ENCODE data around the gene EIF3K.

The EIF3K gene

GRCh38 chr19:38684078-38684861 lies 65.3 kb downstream of the EIF3K start:
- DNase-seq (ENCODE audit: low read depth), result peak; percentile 85

- no peak for DNase-seq (ENCODE audit: low read depth)
These were observed 66.1 kb downstream of the EIF3K start for GRCh38 chr19:38684862-38685665.

DNA sequence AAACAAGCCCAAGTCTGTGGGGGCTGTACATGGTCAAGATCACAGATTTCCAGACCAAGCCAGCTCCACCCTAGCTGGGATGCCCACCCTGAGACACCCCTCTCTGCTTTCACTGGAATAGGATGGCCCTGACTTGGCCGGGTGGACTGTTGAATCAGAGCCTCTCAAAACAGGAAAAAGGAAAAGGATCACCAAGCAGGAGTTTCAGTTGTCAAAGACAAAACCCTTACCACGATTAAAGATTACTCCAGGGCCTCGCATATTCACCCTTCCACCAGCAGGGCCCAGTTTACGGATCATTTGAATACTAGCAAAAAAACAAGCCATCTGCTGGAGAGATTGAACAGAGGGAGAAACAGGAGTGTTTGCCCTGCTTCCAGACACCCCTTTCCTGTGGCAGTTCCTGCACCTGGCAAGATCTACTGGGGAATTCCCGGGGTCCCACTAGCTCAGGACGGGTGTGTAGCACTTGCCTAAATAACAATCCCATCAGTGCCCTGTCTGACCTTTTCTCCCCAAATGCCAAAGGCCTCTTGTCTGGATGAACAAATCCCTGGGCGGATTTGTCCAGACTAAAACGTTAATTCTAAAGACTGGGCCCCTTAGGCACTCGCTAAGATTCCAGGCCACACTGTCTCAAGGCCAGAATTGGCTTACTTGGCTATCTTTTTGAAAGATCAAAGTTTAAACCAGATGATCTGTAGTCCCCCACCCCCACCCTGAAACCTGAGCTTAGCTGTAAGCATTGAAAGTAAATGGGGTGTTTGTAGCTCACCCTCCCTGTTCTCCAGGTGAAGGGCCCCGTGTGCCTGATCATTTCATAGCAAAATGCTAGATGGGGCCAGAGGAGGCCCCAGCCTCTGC lies 66.9 kb downstream of the EIF3K start:
- no peak for DNase-seq (ENCODE audit: low read depth)

DNA sequence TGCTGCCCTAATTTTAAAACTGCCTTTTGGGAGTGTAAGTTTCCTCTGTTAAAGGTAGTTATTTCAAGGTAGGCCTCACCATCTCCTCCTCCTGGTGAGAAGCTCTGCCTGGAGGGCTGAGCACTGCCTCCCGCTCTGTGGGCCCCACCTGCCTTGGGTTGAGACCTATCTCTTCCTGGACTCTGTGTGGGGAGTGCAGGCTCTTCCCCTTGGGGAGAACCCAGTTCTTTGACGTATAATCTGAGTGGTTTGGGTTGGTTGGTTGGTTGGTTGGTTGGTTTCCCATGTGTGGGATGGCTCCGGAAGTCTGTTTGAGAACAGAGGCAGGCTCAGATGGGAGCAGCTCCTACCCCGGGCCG lies 67.5 kb downstream of the EIF3K start:
- no peak for DNase-seq (ENCODE audit: low read depth)

All from fibroblast of the conjunctiva (primary cell).